Esophagus squamous epithelium (tissue), 5 donors: ENCODE results near the gene BBS9. TPM values are rescaled to one million over a fixed set of nuclear protein-coding genes. Genes with fewer than 3 reads are reported as not detected.

ENCODE experiments used
- DNase-seq: peaks from one replicate; lab custom pipeline; 2025; lab: John Stamatoyannopoulos, UW
- H3K27ac ChIP-seq, 4 donors: fragments of 200-600 bp; sonication (generic); one replicate each; pipeline ENCODE4 v1.5.1; 2016 to 2019; ENCODE audit warnings: mild to moderate bottlenecking in 1 of 4
- H3K27me3 ChIP-seq, 4 donors: fragments of 200-600 bp; sonication (generic); 1 replicate in 3 of 4; 2 replicates in 1 of 4; pipeline versions ENCODE4 v1.5.1 to v1.6.0; 2017 to 2021; ENCODE audit warnings: antibody characterized with exemption in 1 of 4
- H3K36me3 ChIP-seq, 3 donors: fragments of 200-600 bp; sonication (generic); one replicate each; pipeline ENCODE4 v1.5.1; 2016 to 2019
- H3K4me1 ChIP-seq, 3 donors: fragments of 200-600 bp; sonication (generic); one replicate each; pipeline ENCODE4 v1.5.1; 2017 to 2019
- H3K4me3 ChIP-seq, 4 donors: fragments of 200-600 bp; sonication (generic); 1 replicate in 3 of 4; 2 replicates in 1 of 4; pipeline ENCODE4 v1.5.1; 2016 to 2019; ENCODE audit warnings: mild to moderate bottlenecking in 2 of 4, moderate library complexity in 1 of 4
- H3K9me3 ChIP-seq, 3 donors: fragments of 200-600 bp; sonication (generic); one replicate each; pipeline ENCODE4 v1.5.1; 2016 to 2019
- CTCF ChIP-seq, 6 experiments: fragments of 450-650 bp in 4 of 6; fragments of 200-600 bp in 2 of 6; sonication (generic) in 2 of 6; IDR thresholded peaks; one replicate each; pipeline ENCODE4 v1.5.1; 2016 to 2019; ENCODE audit warnings: antibody characterized with exemption in 6 of 6, mild to moderate bottlenecking in 4 of 6, moderate library complexity in 4 of 6
- POLR2A ChIP-seq, 4 donors: fragments of 450-650 bp; IDR thresholded peaks; one replicate each; pipeline ENCODE4 v1.6.1; 2017; ENCODE audit warnings: antibody characterized with exemption in 4 of 4, mild to moderate bottlenecking in 4 of 4, moderate library complexity in 3 of 4
- WGBS, 2 donors: methylation state at CpG; one replicate each; pipeline ENCODE4 v1.1.5; 2018; 5-methylcytosine and 5-hydroxymethylcytosine counted together
- intact Hi-C: fragments of 100-400 bp; cut with DNase I; formaldehyde crosslinking; loops from one replicate; pipeline ENCODE4 v1.15.0; 2022
- total RNA-seq, 4 donors: library from RNA; depleted of rRNA; stranded (reverse); fragments of >200 nt; gene quantifications; one replicate each; pipeline ENCODE4 v1.1.0, GENCODE V29; 2016
- donor health status: DM: yes; HTN: yes; CAD: no.

The BBS9 gene
- total RNA-seq, 4 donors from 2014 or later: 4.8 to 16.8 (median 7.6) TPM

GRCh38 chr7:33590916-33591315, 461.6 kb downstream of the BBS9 start:
- H3K27me3 ChIP-seq: no peaks in the 10 kb centered on the region
- no peaks in the 10 kb centered on the region for H3K9me3 ChIP-seq
- H3K36me3 ChIP-seq: no peaks in the 10 kb centered on the region
- no peak for DNase-seq
- intact Hi-C loops: no loop called here
- no peaks in the 10 kb centered on the region for H3K4me1 ChIP-seq
- no peak overlapping the region for H3K4me3 ChIP-seq
- no peak for TF ChIP-seq CTCF (IDR thresholded peaks at IDR 0.05)
- TF ChIP-seq POLR2A (IDR thresholded peaks at IDR 0.05): no peak
- no peak overlapping the region for H3K27ac ChIP-seq

GRCh38 chr7:33591490-33591889, 462.1 kb downstream of the BBS9 start:
- H3K36me3 ChIP-seq: no peaks in the 10 kb centered on the region
- intact Hi-C loops: no loop called here
- H3K4me3 ChIP-seq: no peak overlapping the region
- TF ChIP-seq CTCF (IDR thresholded peaks at IDR 0.05) (no peak), POLR2A (IDR thresholded peaks at IDR 0.05) (no peak)
- 70 to 74% methylated on average over 5 of the region's 5 CpGs for WGBS, 2 donors
- H3K27ac ChIP-seq: no peak overlapping the region
- H3K27me3 ChIP-seq: no peaks in the 10 kb centered on the region
- no peak for DNase-seq
- H3K9me3 ChIP-seq: no peaks in the 10 kb centered on the region
- no peaks in the 10 kb centered on the region for H3K4me1 ChIP-seq

GRCh38 chr7:33592718-33593117, 463.4 kb downstream of the BBS9 start:
- intact Hi-C loops: no loop called here
- H3K4me3 ChIP-seq: no peak overlapping the region
- DNase-seq: no peak
- no peak for TF ChIP-seq CTCF (IDR thresholded peaks at IDR 0.05)
- TF ChIP-seq POLR2A (IDR thresholded peaks at IDR 0.05): no peak
- no peaks in the 10 kb centered on the region for H3K9me3 ChIP-seq
- H3K27ac ChIP-seq: no peak overlapping the region
- H3K4me1 ChIP-seq: no peaks in the 10 kb centered on the region
- H3K27me3 ChIP-seq: no peaks in the 10 kb centered on the region
- no peaks in the 10 kb centered on the region for H3K36me3 ChIP-seq

- Histone ChIP-seq H3K27me3 (no peaks in the 10 kb centered on the region), H3K36me3 (no peaks in the 10 kb centered on the region), H3K4me1 (no peaks in the 10 kb centered on the region), H3K4me3 (no peak overlapping the region), H3K27ac (no peak overlapping the region), H3K9me3 (no peaks in the 10 kb centered on the region)
- TF ChIP-seq CTCF (IDR thresholded peaks at IDR 0.05) (no peak), POLR2A (IDR thresholded peaks at IDR 0.05) (no peak)
- intact Hi-C loops: no loop called here
- no peak for DNase-seq
- WGBS, 2 donors: 68 to 85% methylated on average over 3 of the region's 3 CpGs
Observed at GRCh38 chr7:33593611-33594010, 464.2 kb downstream of the BBS9 start.

GRCh38 chr7:33596686-33597085, 467.3 kb downstream of the BBS9 start:
- no peak for DNase-seq
- Histone ChIP-seq H3K36me3 (no peaks in the 10 kb centered on the region), H3K27ac (no peak overlapping the region), H3K27me3 (no peaks in the 10 kb centered on the region), H3K4me1 (no peaks in the 10 kb centered on the region), H3K9me3 (no peaks in the 10 kb centered on the region), H3K4me3 (no peak overlapping the region)
- TF ChIP-seq POLR2A (IDR thresholded peaks at IDR 0.05) (no peak), CTCF (IDR thresholded peaks at IDR 0.05) (no peak)
- intact Hi-C loops: no loop called here
